K562 (cell line): ENCODE measurements around the gene KCTD4. TPM values are rescaled to one million over a fixed set of nuclear protein-coding genes. Genes with fewer than 3 reads are reported as not detected.

Experiments
- ATAC-seq: fragments of 200-7000 bp; cut with Tn5 transposase; 3 replicates; pipeline ENCODE4 v1.9.1; 2020; ENCODE audit warnings: moderate library complexity
- BruUV-seq: library from RNA; stranded (reverse); fragments of 400-500 nt; replicated peaks from 2 replicates; lab custom pipeline; 2021; lab: Mats Ljungman, UMichigan
- CTCF ChIA-PET: fragments of 300-600 bp; formaldehyde crosslinking; extraction: SDS; loops from one replicate; lab custom pipeline; 2021; ENCODE audit warnings: low intra/inter-chr PET ratio; lab: Yijun Ruan, JAX
- POLR2A ChIA-PET: fragments of 300-600, 350-650 bp; sonication (Branson Sonifier 250); formaldehyde crosslinking; extraction: SDS; loops from one replicate; lab custom pipeline; 2021; ENCODE audit warnings: antibody characterized with exemption, inconsistent platforms; lab: Yijun Ruan, JAX
- DNase-seq, 4 experiments: peaks; one replicate each; pipeline versions ENCODE4 v3.0.0 to v3.0.0-alpha.2; 2011 to 2018; ENCODE audit warnings: low spot score in 3 of 4, mixed read lengths in 3 of 4; ENCODE audit errors: extremely low read depth in 1 of 4
- FAIRE-seq: peaks from 2 replicates; lab custom pipeline; 2011; peaks lifted over from hg19 to GRCh38; lab: Jason Lieb, UNC
- H2AFZ ChIP-seq: 2 replicates; pipeline ENCODE4 v1.6.0; 2011; ENCODE audit warnings: low read depth, low read length, control low read depth, inconsistent platforms
- H3K27ac ChIP-seq: fragments of 200-600 bp; 3 replicates; pipeline ENCODE4 v1.8.0; 2011; ENCODE audit warnings: low read depth, mild to moderate bottlenecking, control low read depth, inconsistent platforms, low read length, moderate library complexity, mixed read lengths; ENCODE audit errors: extremely low read depth
- H3K27me3 ChIP-seq, 2 experiments: fragments of 300-600 bp in 1 of 2; 2 replicates in 1 of 2; 3 replicates in 1 of 2; pipeline versions ENCODE4 v1.6.0 to v1.8.0; 2011; ENCODE audit warnings: inconsistent platforms in 2 of 2, low read length in 2 of 2, mild to moderate bottlenecking in 1 of 2, mixed read lengths in 1 of 2, moderate library complexity in 1 of 2; ENCODE audit not compliant: control insufficient read depth in 2 of 2, insufficient read depth in 2 of 2
- H3K36me3 ChIP-seq: fragments of 300-600 bp; 3 replicates; pipeline ENCODE4 v1.8.0; 2011; ENCODE audit warnings: mild to moderate bottlenecking, low read length, inconsistent platforms; ENCODE audit not compliant: control insufficient read depth, insufficient read depth
- H3K4me1 ChIP-seq, 2 experiments: fragments of 200-600 bp in 1 of 2; replicated peaks in 1 of 2; 2 replicates in 1 of 2; 3 replicates in 1 of 2; pipeline versions ENCODE4 v1.5.1 to v1.8.0; 2011; ENCODE audit warnings: inconsistent platforms in 2 of 2, low read length in 2 of 2, mild to moderate bottlenecking in 1 of 2, mixed read lengths in 1 of 2, moderate library complexity in 1 of 2; ENCODE audit not compliant: control insufficient read depth in 2 of 2, insufficient read depth in 2 of 2
- H3K4me2 ChIP-seq: 2 replicates; pipeline ENCODE4 v1.6.1; 2011; ENCODE audit warnings: low read length, control low read depth, inconsistent platforms, mixed read lengths; ENCODE audit not compliant: insufficient read depth
- H3K4me3 ChIP-seq: fragments of 200-600 bp; sonication (generic), shearing (Covaris generic); 2 replicates; pipeline ENCODE4 v1.5.1; 2016; ENCODE audit warnings: control low read depth, inconsistent platforms
- H3K79me2 ChIP-seq: fragments of 200-600 bp; 3 replicates; pipeline ENCODE4 v1.8.0; 2011; ENCODE audit warnings: low read length, inconsistent platforms; ENCODE audit not compliant: control insufficient read depth, insufficient read depth
- H3K9ac ChIP-seq, 2 experiments: 2 replicates each; pipeline versions ENCODE4 v1.6.0 to v1.6.1; 2011; ENCODE audit warnings: low read depth in 2 of 2, low read length in 2 of 2, control low read depth in 1 of 2, inconsistent platforms in 1 of 2, mild to moderate bottlenecking in 1 of 2, mixed read lengths in 1 of 2; ENCODE audit not compliant: insufficient read depth in 1 of 2
- H3K9me1 ChIP-seq: one replicate; pipeline ENCODE4 v1.6.0; 2011; ENCODE audit warnings: inconsistent platforms, mild to moderate bottlenecking, low read length, moderate library complexity; ENCODE audit not compliant: control insufficient read depth, insufficient read depth
- H3K9me3 ChIP-seq: replicated peaks from 2 replicates; pipeline ENCODE4 v1.5.1; 2011; ENCODE audit warnings: low read depth, low read length, inconsistent platforms; ENCODE audit not compliant: control insufficient read depth, insufficient read depth
- H4K20me1 ChIP-seq: replicated peaks from 2 replicates; pipeline ENCODE4 v1.6.1; 2011; ENCODE audit warnings: low read length, inconsistent platforms, mixed read lengths; ENCODE audit not compliant: control insufficient read depth, insufficient read depth
- NR1H2 ChIP-seq: sonication (generic); formaldehyde crosslinking; IDR thresholded peaks from 2 replicates; pipeline ENCODE4 v1.4.0; 2020; ENCODE audit warnings: mild to moderate bottlenecking, missing genetic modification reagents
- PCBP2 ChIP-seq: fragments of 200-400 bp; formaldehyde crosslinking; IDR thresholded peaks from 2 replicates; pipeline ENCODE4 v1.6.1; 2018; ENCODE audit warnings: low read length, low read depth, mild to moderate bottlenecking, moderate library complexity; ENCODE audit not compliant: poor library complexity, severe bottlenecking
- POLR3G ChIP-seq: IDR thresholded peaks from 2 replicates; pipeline ENCODE4 v1.6.1; 2011; ENCODE audit not compliant: insufficient read length, insufficient replicate concordance; ENCODE audit errors: extremely low read depth
- WGBS: fragments of 100-300 bp; shearing (Covaris generic); methylation state at CpG from one replicate; pipeline ENCODE4 v1.1.6; 2016; ENCODE audit warnings: low coverage, mixed read lengths; ENCODE audit not compliant: insufficient coverage; ENCODE audit errors: missing lambda C conversion rate; 5-methylcytosine and 5-hydroxymethylcytosine counted together
- in situ Hi-C: fragments of 300-500 bp; cut with MboI; formaldehyde crosslinking; loops from 4 replicates; pipeline ENCODE4 v1.15.0; 2018; ENCODE audit warnings: inconsistent platforms, mixed read lengths
- intact Hi-C: fragments of 100-400 bp; cut with micrococcal nuclease; formaldehyde crosslinking; loops from 2 replicates; pipeline ENCODE4 v1.14.2; 2022
- polyA plus RNA-seq, 8 experiments: library from polyadenylated mRNA; depleted of rRNA in 4 of 8; stranded (reverse) in 5 of 8; unstranded in 3 of 8; fragments of >200 nt; fragmentation: Nextera tagmentation in 2 of 8; fragmentation: Illumina TruSeq in 1 of 8; extraction: Ambion mirVana in 2 of 8; extraction: Trizol in 1 of 8; gene quantifications; 2 replicates each; pipeline versions ENCODE4 v1.2.1 to v1.2.3, GENCODE V29; 2011 to 2014; ENCODE audit warnings: inconsistent platforms in 1 of 8, missing spikeins in 1 of 8
- total RNA-seq, 7 experiments: library from RNA; depleted of rRNA in 6 of 7; stranded (reverse); fragments of >200 nt in 6 of 7; fragmentation: Illumina TruSeq in 2 of 7; extraction: Trizol in 2 of 7; gene quantifications; 2 replicates each; pipeline versions ENCODE4 v1.2.1 to v1.2.3, GENCODE V29; 2011 to 2021; ENCODE audit warnings: low replicate concordance in 1 of 7
- TF ChIP-seq, protein P1 (sequence below), 2 experiments: fragments of 200-800 bp in 1 of 2; sonication (Bioruptor generic) in 1 of 2; sonication (generic) in 1 of 2; formaldehyde crosslinking in 1 of 2; IDR thresholded peaks in 1 of 2; conservative IDR thresholded peaks in 1 of 2; 2 replicates each; pipeline versions ENCODE4 v1.5.0 to v1.6.1; 2016 to 2020; ENCODE audit warnings: missing compliant biosample characterization in 1 of 2, missing genetic modification characterization in 1 of 2, missing genetic modification reagents in 1 of 2
- TF ChIP-seq, protein P2 (sequence below): sonication (generic); formaldehyde crosslinking; IDR thresholded peaks from 2 replicates; pipeline ENCODE4 v1.8.1; 2023; ENCODE audit warnings: mild to moderate bottlenecking, missing genetic modification reagents
- TF ChIP-seq, protein P3 (sequence below): sonication (generic); formaldehyde crosslinking; IDR thresholded peaks from 2 replicates; pipeline ENCODE4 v1.8.0; 2022; ENCODE audit warnings: mild to moderate bottlenecking, missing genetic modification reagents

Gene KCTD4
- total and polyA plus RNA-seq, 9 of the 15 experiments (the other 6 are each of a cell fraction or from before 2014, with no cell fraction given): not detected

DNA sequence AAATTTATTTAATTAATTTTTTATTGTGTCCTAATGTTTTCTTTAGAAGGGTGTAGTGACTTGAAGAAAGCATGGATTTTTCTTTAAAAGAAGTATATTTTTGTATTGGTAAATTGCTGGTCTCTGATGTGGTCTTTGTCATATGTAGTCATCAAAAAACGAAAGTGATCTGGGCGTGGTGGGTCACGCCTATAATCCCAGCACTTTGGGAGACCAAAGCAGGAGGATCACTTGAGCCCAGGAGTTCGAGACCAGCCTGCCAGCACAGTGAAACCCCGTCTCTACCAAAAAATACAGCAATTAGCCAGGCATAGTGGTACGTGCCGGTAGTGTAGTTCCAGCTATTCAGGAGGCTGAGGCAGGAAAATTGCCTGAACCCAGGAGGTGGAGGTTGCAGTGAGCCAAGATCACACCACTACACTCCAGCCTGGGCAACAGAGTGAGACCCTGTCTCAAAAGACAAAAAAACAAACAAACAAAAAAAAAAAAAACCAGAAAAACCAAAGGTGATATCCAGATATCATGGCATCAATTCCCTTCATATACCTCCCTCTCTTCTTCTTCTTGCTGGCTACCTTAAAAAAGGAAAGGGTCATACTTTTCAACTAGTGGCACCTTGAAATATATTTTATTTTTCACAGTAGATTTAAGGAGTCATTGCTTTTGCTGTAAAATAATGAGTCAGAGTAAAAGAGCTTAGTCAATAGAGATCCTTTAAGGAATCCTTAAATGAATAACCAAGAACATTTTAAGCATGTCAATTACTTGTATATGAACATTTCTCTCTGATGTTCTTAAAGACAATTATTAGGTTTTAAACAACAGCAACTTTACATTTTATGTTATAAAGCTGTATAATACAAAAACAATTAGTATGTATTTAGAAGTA, 19.9 kb downstream of the KCTD4 start:
- no peak overlapping the region for H2AFZ ChIP-seq
- intact Hi-C loops: no loop called here
- BruUV-seq: no TSS peak
- WGBS: 88% methylated on average over 6 of the region's 7 CpGs
- H3K27me3 ChIP-seq: no peaks in the 10 kb centered on the region
- peaks cover 33% of the 10 kb centered on the region for H3K79me2 ChIP-seq
- H3K27ac ChIP-seq: no peak overlapping the region
- no peak overlapping the region for H3K4me2 ChIP-seq
- ATAC-seq: no peak
- no peak overlapping the region for H3K9ac ChIP-seq
- ChIA-PET CTCF (no interaction called here), POLR2A (no interaction called here)
- no peaks in the 10 kb centered on the region for H3K9me1 ChIP-seq
- no peaks in the 10 kb centered on the region; a peak in 2 of 5 replicates for H3K4me1 ChIP-seq
- no peaks in the 10 kb centered on the region for H4K20me1 ChIP-seq
- in situ Hi-C loops: no loop called here
- no peaks in the 10 kb centered on the region for H3K9me3 ChIP-seq
- no peak overlapping the region for H3K4me3 ChIP-seq
- peaks cover 10% of the 10 kb centered on the region; the same call in 2 of the 3 replicates for H3K36me3 ChIP-seq
- no peak for FAIRE-seq
- no peak for DNase-seq
- TF ChIP-seq, protein P1, sequence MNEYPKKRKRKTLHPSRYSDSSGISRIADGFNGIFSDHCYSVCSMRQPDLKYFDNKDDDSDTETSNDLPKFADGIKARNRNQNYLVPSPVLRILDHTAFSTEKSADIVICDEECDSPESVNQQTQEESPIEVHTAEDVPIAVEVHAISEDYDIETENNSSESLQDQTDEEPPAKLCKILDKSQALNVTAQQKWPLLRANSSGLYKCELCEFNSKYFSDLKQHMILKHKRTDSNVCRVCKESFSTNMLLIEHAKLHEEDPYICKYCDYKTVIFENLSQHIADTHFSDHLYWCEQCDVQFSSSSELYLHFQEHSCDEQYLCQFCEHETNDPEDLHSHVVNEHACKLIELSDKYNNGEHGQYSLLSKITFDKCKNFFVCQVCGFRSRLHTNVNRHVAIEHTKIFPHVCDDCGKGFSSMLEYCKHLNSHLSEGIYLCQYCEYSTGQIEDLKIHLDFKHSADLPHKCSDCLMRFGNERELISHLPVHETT (CRISPR knock-in tag; conservative IDR thresholded peaks at IDR 0.05 in 1 of 2, IDR thresholded peaks at IDR 0.05 in 1 of 2): no peak
- TF ChIP-seq NR1H2 (CRISPR knock-in tag): no peak
- no peak for TF ChIP-seq POLR3G
- TF ChIP-seq, protein P2, sequence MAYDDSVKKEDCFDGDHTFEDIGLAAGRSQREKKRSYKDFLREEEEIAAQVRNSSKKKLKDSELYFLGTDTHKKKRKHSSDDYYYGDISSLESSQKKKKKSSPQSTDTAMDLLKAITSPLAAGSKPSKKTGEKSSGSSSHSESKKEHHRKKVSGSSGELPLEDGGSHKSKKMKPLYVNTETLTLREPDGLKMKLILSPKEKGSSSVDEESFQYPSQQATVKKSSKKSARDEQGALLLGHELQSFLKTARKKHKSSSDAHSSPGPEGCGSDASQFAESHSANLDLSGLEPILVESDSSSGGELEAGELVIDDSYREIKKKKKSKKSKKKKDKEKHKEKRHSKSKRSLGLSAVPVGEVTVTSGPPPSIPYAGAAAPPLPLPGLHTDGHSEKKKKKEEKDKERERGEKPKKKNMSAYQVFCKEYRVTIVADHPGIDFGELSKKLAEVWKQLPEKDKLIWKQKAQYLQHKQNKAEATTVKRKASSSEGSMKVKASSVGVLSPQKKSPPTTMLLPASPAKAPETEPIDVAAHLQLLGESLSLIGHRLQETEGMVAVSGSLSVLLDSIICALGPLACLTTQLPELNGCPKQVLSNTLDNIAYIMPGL (CRISPR knock-in tag): no peak
- TF ChIP-seq PCBP2: no peak
- TF ChIP-seq, protein P3, sequence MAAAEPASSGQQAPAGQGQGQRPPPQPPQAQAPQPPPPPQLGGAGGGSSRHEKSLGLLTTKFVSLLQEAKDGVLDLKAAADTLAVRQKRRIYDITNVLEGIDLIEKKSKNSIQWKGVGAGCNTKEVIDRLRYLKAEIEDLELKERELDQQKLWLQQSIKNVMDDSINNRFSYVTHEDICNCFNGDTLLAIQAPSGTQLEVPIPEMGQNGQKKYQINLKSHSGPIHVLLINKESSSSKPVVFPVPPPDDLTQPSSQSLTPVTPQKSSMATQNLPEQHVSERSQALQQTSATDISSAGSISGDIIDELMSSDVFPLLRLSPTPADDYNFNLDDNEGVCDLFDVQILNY (CRISPR knock-in tag): no peak
